ENCODE measurements around the gene SCYL1.
A peak's percentile ranks its signal among the peaks of the same experiment; 100 is the strongest.
"Not testable (repeated sequence)": the region's sequence is repeated elsewhere in the genome, so short reads cannot be mapped to it uniquely, and the experiment has no call there.

The SCYL1 gene

GRCh38 chr11:65555693-65556231, 30.9 kb downstream of the SCYL1 start:
- peak; percentile 58 for DNase-seq

- DNase-seq = no peak
Observed at GRCh38 chr11:65556470-65557279, 31.8 kb downstream of the SCYL1 start.

- DNase-seq = no peak
Observed at GRCh38 chr11:65557280-65558001, 32.6 kb downstream of the SCYL1 start.

- peak; percentile 50 for DNase-seq
Observed at GRCh38 chr11:65558002-65558929, 33.4 kb downstream of the SCYL1 start, which contains the start of gene LTBP3. TSS of gene LTBP3 (minus strand) at chr11:65558359. CDS start at chr11:65557959, 400 bp downstream.

GRCh38 chr11:65558930-65559509, 34.1 kb downstream of the SCYL1 start:
- DNase-seq = no peak

- no peak for DNase-seq
Observed at GRCh38 chr11:65559535-65559934, 34.7 kb downstream of the SCYL1 start.

GRCh38 chr11:65559951-65560537, 35.2 kb downstream of the SCYL1 start:
- no peak for DNase-seq

GRCh38 chr11:65560555-65561418, 35.9 kb downstream of the SCYL1 start:
- no peak for DNase-seq

GRCh38 chr11:65562020-65562419, 37.1 kb downstream of the SCYL1 start:
- DNase-seq = no peak

- no peak for DNase-seq
Observed at GRCh38 chr11:65562788-65563187, 37.9 kb downstream of the SCYL1 start.

GRCh38 chr11:65563601-65564000, 38.7 kb downstream of the SCYL1 start:
- peak; percentile 49 for DNase-seq

GRCh38 chr11:65564879-65565559, 40.1 kb downstream of the SCYL1 start:
- DNase-seq = not testable (repeated sequence)

- DNase-seq = peak; percentile 19
Observed at GRCh38 chr11:65565624-65566453, 41.0 kb downstream of the SCYL1 start.

- DNase-seq = no peak
Observed at GRCh38 chr11:65569164-65569972, 44.5 kb downstream of the SCYL1 start.

- DNase-seq = peak; percentile 99
Observed at GRCh38 chr11:65569973-65570918, 45.4 kb downstream of the SCYL1 start, which contains the start of gene ZNRD2. TSS of gene ZNRD2 (plus strand) at chr11:65570477. CDS start at chr11:65570492, 15 bp downstream.

- DNase-seq = no peak
Observed at GRCh38 chr11:65571420-65571819, 46.5 kb downstream of the SCYL1 start.

- peak; percentile 12 for DNase-seq
Observed at GRCh38 chr11:65571940-65572339, 47.1 kb downstream of the SCYL1 start.

Measured in inflammatory macrophage treated with lipopolysaccharide for 4 hours (primary cell).